ENCODE results near the gene APOLD1. TPM values are rescaled to one million over a fixed set of nuclear protein-coding genes. Genes with fewer than 3 reads are reported as not detected.

APOLD1 gene
- total RNA-seq, 6 experiments from 2014 or later = 0.27 to 5.6 (median 1.2) TPM

DNA sequence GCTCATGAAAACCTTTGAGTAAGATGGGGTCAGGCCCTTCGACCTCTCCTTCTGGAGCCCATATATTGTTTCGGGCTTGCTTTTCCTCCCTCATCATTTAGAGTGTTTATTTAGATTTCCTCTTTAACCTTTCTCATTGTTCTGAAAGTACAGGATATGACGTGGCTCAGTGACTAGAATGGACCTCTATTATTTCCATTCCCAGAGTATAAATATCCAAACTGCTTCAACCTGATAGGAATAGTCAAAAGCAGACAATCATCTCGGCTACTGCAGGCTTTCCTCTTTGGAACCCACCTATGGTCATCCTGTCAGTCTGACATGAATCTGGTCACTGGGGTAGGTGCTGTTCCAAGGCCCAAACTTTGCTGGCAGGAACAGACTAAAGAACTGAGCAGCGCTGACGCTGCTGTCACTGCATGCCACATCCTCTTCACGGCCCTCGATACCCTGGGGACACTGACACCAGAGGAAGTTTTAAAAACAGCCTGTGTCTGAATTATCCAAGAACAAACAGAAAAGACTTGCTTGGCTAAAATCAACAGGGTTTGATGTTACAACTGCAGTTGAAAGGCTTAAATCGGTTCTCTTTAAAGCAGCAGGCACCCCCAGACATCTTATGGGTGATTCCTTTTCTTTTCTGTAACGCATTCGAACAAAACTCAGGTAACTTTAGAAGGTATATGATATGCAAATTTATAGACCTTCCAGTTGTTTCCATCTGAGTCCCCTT is 22.7 kb downstream of the APOLD1 start:
- DNase-seq (peak in 1 of 3 donors; percentile 34), ATAC-seq (peak; percentile 52 to 77 (median 59))
- Histone ChIP-seq H3K4me1 (no peaks in the 10 kb centered on the region), H3K9me3 (no peaks in the 10 kb centered on the region), H3K27ac (peak overlapping the region; percentile 45 to 75 (median 60)), H3K36me3 (no peaks in the 10 kb centered on the region), H3K4me3 (no peak overlapping the region), H3K27me3 (no peaks in the 10 kb centered on the region)
- TF ChIP-seq, protein P1, sequence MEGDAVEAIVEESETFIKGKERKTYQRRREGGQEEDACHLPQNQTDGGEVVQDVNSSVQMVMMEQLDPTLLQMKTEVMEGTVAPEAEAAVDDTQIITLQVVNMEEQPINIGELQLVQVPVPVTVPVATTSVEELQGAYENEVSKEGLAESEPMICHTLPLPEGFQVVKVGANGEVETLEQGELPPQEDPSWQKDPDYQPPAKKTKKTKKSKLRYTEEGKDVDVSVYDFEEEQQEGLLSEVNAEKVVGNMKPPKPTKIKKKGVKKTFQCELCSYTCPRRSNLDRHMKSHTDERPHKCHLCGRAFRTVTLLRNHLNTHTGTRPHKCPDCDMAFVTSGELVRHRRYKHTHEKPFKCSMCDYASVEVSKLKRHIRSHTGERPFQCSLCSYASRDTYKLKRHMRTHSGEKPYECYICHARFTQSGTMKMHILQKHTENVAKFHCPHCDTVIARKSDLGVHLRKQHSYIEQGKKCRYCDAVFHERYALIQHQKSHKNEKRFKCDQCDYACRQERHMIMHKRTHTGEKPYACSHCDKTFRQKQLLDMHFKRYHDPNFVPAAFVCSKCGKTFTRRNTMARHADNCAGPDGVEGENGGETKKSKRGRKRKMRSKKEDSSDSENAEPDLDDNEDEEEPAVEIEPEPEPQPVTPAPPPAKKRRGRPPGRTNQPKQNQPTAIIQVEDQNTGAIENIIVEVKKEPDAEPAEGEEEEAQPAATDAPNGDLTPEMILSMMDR (IDR thresholded peaks at IDR 0.05) = no peak
- peak; percentile 25 for TF ChIP-seq POLR2A (IDR thresholded peaks at IDR 0.05)
- intact Hi-C loops (cut with DNase I) = no loop called here
- WGBS (ENCODE audit: insufficient coverage, low coverage, low lambda C conversion rate, missing lambda C conversion rate) = 36% methylated on average over 11 of the region's 11 CpGs

DNA sequence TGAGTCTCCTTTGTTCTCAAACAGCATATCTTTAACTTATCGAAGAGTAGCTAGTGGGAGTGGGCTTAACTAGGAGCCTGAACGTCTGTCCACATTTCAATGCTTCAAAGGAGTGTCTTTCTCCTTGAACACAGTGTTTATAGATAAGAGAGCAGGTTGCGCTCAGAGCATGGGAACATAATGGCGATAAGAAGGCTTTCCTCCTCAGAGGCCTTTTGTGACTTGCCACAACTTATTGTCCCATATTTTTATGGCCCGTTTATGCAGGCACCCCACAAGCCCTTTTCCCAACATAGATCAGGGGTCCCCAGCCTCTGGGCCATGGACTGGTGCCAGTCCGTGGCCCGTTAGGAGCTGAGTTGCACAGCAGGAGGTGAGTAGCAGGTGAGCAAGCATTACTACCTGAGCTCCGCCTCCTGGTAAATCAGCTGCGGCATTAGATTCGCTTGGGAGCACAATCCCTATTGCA is 25.1 kb downstream of the APOLD1 start:
- H3K9me3 ChIP-seq = no peaks in the 10 kb centered on the region
- peaks cover 0 to 11% (median 4%) of the 10 kb centered on the region in 4 donors for H3K4me1 ChIP-seq
- DNase-seq (no peak), ATAC-seq (no peak)
- H3K27me3 ChIP-seq = no peaks in the 10 kb centered on the region
- TF ChIP-seq, protein P1 (IDR thresholded peaks at IDR 0.05) = no peak
- TF ChIP-seq POLR2A (IDR thresholded peaks at IDR 0.05) = no peak
- 67% methylated on average over 8 of the region's 10 CpGs for WGBS (ENCODE audit: insufficient coverage, low coverage, low lambda C conversion rate, missing lambda C conversion rate)
- H3K36me3 ChIP-seq = peaks cover 0 to 6% (median 0%) of the 10 kb centered on the region in 4 donors
- no peak overlapping the region for H3K27ac ChIP-seq
- intact Hi-C loops (cut with DNase I) = no loop called here
- H3K4me3 ChIP-seq = no peak overlapping the region

DNA sequence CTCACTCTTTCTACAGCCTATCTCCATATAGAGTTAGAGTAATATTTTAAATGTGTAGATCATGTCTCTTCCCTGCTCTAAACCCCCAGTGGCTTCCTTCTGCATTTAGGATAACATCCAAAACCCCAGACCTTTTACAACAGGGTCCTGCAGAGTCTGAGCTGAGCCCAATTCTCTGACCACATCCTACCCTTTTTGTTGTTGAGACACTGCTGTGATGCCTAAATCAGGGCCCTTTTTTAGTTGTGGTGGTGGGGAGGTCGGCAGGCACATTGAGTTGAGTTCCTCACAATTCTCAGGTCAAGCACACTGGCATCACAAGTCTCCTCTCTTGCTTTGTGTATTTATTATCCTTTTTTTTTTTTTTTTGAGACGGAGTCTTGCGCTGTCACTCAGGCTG is 25.9 kb downstream of the APOLD1 start:
- H3K36me3 ChIP-seq = peaks cover 0 to 10% (median 0%) of the 10 kb centered on the region in 4 donors
- H3K4me1 ChIP-seq = peaks cover 0 to 11% (median 4%) of the 10 kb centered on the region in 4 donors
- no peak overlapping the region for H3K4me3 ChIP-seq
- ATAC-seq = no peak
- TF ChIP-seq POLR2A (IDR thresholded peaks at IDR 0.05) = no peak
- TF ChIP-seq, protein P1 (IDR thresholded peaks at IDR 0.05) = no peak
- DNase-seq = no peak
- intact Hi-C loops (cut with DNase I) = no loop called here
- H3K27me3 ChIP-seq = no peaks in the 10 kb centered on the region
- H3K27ac ChIP-seq = no peak overlapping the region
- 72% methylated on average over 3 of the region's 3 CpGs for WGBS (ENCODE audit: insufficient coverage, low coverage, low lambda C conversion rate, missing lambda C conversion rate)
- no peaks in the 10 kb centered on the region for H3K9me3 ChIP-seq

DNA sequence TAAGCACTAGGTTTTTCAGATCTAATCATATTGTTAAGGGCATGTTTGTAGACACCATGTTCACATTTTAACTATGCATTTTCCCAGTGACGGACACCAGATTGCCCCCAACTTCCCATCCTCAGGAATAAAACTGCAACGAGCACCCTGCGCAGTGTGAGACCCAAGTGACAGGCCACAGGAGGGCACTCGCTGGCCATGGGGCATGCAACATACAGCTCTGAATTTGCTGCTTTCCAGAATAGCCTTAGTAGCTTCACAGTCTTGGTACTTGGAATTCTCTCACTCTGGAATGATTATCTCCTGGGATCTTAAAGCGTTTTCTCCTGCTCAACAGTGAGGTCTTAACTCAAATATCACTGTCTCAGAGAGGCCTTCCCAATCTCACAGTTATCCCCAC is 26.7 kb downstream of the APOLD1 start:
- DNase-seq (no peak), ATAC-seq (no peak)
- Histone ChIP-seq H3K27me3 (no peaks in the 10 kb centered on the region), H3K4me1 (peaks cover 0 to 11% (median 4%) of the 10 kb centered on the region in 4 donors), H3K36me3 (peaks cover 0 to 11% (median 0%) of the 10 kb centered on the region in 4 donors), H3K4me3 (no peak overlapping the region), H3K9me3 (no peaks in the 10 kb centered on the region), H3K27ac (no peak overlapping the region)
- TF ChIP-seq POLR2A (IDR thresholded peaks at IDR 0.05) = no peak
- TF ChIP-seq, protein P1 (IDR thresholded peaks at IDR 0.05) = no peak
- intact Hi-C loops (cut with DNase I) = no loop called here
- 92% methylated on average over 3 of the region's 5 CpGs for WGBS (ENCODE audit: insufficient coverage, low coverage, low lambda C conversion rate, missing lambda C conversion rate)
